ENCODE data around the gene MFN2.

Gene MFN2

GRCh38 chr1:11960276-11960675 is 20.0 kb upstream of the MFN2 start:
- DNase-seq (ENCODE audit: low read depth in 2 of 2) = no peak

- DNase-seq (ENCODE audit: low read depth in 2 of 2) = no peak
These were observed 19.5 kb upstream of the MFN2 start for GRCh38 chr1:11960715-11961114.

GRCh38 chr1:11961230-11961629 is 19.0 kb upstream of the MFN2 start:
- DNase-seq (ENCODE audit: low read depth in 2 of 2) = no peak

GRCh38 chr1:11963622-11964021 is 16.6 kb upstream of the MFN2 start:
- DNase-seq (ENCODE audit: low read depth in 2 of 2) = no peak

- no peak for DNase-seq (ENCODE audit: low read depth in 2 of 2)
These were observed 15.6 kb upstream of the MFN2 start for GRCh38 chr1:11964656-11965055.

- DNase-seq (ENCODE audit: low read depth in 2 of 2) = no peak
These were observed 13.2 kb upstream of the MFN2 start for GRCh38 chr1:11967028-11967547.

- DNase-seq (ENCODE audit: low read depth in 2 of 2) = no peak
These were observed 9.6 kb upstream of the MFN2 start for GRCh38 chr1:11970441-11971185.

GRCh38 chr1:11977625-11978024 is 2.6 kb upstream of the MFN2 start:
- peak; percentile 22 to 31 for DNase-seq (ENCODE audit: low read depth in 2 of 2)

- no peak for DNase-seq (ENCODE audit: low read depth in 2 of 2)
These were observed 1.9 kb upstream of the MFN2 start for GRCh38 chr1:11978301-11978700.

- DNase-seq (ENCODE audit: low read depth in 2 of 2) = no peak
These were observed 1.0 kb upstream of the MFN2 start for GRCh38 chr1:11979028-11979850.

- no peak for DNase-seq (ENCODE audit: low read depth in 2 of 2)
These were observed 380 bp downstream of the MFN2 start for GRCh38 chr1:11980676-11980972.

GRCh38 chr1:11981378-11982009 is 1.2 kb downstream of the MFN2 start:
- DNase-seq (ENCODE audit: low read depth in 2 of 2) = no peak

- DNase-seq (ENCODE audit: low read depth in 2 of 2) = no peak
These were observed 1.8 kb downstream of the MFN2 start for GRCh38 chr1:11982010-11982392.

GRCh38 chr1:11984121-11984520 is 3.9 kb downstream of the MFN2 start:
- no peak for DNase-seq (ENCODE audit: low read depth in 2 of 2)

- no peak for DNase-seq (ENCODE audit: low read depth in 2 of 2)
These were observed 4.3 kb downstream of the MFN2 start for GRCh38 chr1:11984576-11984975.

- no peak for DNase-seq (ENCODE audit: low read depth in 2 of 2)
These were observed 4.9 kb downstream of the MFN2 start for GRCh38 chr1:11985171-11985570.

- peak; percentile 33 to 49 for DNase-seq (ENCODE audit: low read depth in 2 of 2)
These were observed 5.6 kb downstream of the MFN2 start for GRCh38 chr1:11985851-11986250.

- DNase-seq (ENCODE audit: low read depth in 2 of 2) = no peak
These were observed 9.4 kb downstream of the MFN2 start for GRCh38 chr1:11989669-11990068.

- no peak for DNase-seq (ENCODE audit: low read depth in 2 of 2)
These were observed 10.2 kb downstream of the MFN2 start for GRCh38 chr1:11990303-11991032.

GRCh38 chr1:11991969-11992676 is 11.9 kb downstream of the MFN2 start:
- no peak for DNase-seq (ENCODE audit: low read depth in 2 of 2)

- no peak for DNase-seq (ENCODE audit: low read depth in 2 of 2)
These were observed 17.0 kb downstream of the MFN2 start for GRCh38 chr1:11997081-11997850.
